NCI-H1092 (cell line): ENCODE measurements around the gene TWSG1.
"Not testable (repeated sequence)": the region's sequence is repeated elsewhere in the genome, so short reads cannot be mapped to it uniquely, and the experiment has no call there.

Experiments
- DNase-seq: peaks from one replicate; lab custom pipeline; 2025; lab: John Stamatoyannopoulos, UW

Gene TWSG1

DNA sequence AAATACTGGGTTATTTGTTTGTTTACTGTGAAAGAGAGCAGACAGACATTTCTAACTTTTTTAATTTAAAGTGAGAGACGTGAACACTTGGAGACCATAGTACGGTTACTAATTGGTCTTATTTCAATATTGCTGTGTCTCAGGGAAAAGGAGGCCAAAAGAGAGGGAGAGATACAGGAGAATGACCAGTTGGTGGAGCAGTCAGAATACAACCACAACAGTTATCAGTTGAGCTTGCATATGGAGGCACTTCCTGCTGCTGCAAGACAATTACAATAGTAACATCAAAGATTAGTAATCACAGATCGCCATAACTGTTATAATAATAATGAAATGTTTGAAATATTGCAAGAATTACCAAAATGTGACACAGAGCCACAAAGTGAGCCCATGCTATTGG is 58.2 kb downstream of the TWSG1 start:
- no peak for DNase-seq

DNA sequence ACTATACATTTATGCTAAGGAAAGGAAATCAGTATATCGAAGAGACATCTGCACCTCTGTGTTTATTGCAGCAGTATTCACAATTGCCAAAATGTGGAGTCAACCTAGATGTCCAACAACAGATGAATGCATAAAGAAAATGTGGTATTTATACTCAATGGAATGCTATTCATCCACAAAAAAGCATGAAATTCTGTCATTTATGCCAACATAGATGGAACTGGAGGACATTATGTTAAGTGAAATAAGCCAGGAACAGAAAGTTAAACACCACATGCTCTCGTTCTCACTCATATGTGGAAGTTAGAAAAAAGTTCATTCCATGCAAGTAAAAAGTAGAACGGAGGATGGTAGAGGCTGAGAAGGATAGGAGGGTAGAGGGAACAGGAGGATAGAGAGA is 59.5 kb downstream of the TWSG1 start:
- DNase-seq: no peak

- DNase-seq: no peak
Observed at GRCh38 chr18:9400197-9400596, 65.6 kb downstream of the TWSG1 start.

DNA sequence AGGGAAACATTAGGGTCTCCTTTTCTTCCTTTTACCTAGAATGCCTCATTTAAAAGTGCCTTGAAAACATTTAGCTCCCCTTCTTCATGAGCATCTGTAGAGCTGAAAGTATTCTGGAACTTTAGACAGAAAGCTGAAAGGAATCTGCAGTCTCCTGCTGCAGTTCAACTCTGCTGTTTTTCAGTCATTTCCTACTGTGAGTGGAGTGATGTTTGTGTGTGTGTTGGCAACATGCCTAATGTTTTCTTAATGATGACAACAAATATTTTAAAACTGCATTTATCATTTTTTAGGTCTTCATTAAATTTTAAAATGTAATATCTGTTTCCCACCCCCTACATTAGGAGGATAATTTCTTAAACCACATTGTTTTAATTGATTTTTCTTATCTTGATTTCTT is 66.6 kb downstream of the TWSG1 start:
- no peak for DNase-seq

GRCh38 chr18:9402358-9403007 is 67.9 kb downstream of the TWSG1 start:
- not testable (repeated sequence) for DNase-seq

GRCh38 chr18:9403795-9404564 is 69.4 kb downstream of the TWSG1 start:
- no peak for DNase-seq

- DNase-seq: no peak
Observed at GRCh38 chr18:9404565-9405060, 70.0 kb downstream of the TWSG1 start.

- DNase-seq: no peak
Observed at GRCh38 chr18:9405130-9405529, 70.6 kb downstream of the TWSG1 start.

DNA sequence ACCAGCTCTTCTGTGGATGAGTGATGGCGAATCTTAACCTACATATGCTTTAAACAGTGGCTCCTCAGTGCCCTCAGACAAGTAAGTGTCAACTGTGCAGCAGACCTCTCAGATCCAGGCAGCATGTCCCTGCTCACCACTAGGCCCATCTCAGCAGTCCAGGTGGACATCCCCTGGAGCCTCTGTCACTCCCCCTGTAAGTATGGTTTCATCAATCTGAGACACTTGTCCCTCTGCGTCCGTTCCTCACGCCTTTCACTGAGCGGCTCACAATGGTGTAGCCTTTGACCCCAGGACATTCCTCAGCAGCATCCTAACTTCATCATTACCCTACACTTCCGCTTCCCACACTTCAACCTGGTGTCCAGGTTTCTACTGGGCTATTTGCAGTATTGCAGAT is 71.4 kb downstream of the TWSG1 start:
- DNase-seq: no peak

- no peak for DNase-seq
Observed at GRCh38 chr18:9410515-9410914, 75.9 kb downstream of the TWSG1 start.

GRCh38 chr18:9413576-9413975 is 79.0 kb downstream of the TWSG1 start:
- no peak for DNase-seq

- no peak for DNase-seq
Observed at GRCh38 chr18:9416563-9417072, 82.0 kb downstream of the TWSG1 start.

- no peak for DNase-seq
Observed at GRCh38 chr18:9417073-9417851, 82.7 kb downstream of the TWSG1 start.

DNA sequence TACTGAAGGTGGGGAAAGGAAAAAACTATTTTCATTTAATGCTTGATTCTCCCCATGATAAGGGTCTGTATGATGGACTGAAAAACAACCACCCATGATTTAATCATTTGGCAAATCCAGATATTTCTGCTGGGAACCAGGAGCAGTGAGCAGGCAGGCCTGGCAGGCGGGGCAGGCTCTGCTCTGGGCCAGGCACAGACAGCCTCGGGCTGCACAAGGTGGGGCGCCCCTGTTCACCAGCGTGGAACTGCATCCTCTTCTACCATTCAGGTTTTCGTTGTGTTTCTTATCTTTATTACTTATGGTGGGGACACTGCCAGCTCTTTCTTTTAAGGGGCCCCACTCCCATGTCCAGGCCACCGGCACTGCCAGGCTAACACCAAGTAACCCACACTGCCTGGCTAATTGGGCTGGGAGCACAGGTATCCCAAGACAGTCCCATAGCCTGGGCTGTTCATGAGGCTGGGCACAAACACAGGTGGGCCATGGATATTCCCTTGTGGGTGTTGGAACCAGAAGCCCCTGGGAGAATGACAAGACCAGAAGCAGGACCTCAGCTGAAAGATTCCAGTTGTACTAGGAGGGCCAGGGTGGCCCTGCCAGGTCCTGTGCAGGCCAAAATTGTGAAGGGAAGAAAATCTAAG is 83.6 kb downstream of the TWSG1 start:
- no peak for DNase-seq

DNA sequence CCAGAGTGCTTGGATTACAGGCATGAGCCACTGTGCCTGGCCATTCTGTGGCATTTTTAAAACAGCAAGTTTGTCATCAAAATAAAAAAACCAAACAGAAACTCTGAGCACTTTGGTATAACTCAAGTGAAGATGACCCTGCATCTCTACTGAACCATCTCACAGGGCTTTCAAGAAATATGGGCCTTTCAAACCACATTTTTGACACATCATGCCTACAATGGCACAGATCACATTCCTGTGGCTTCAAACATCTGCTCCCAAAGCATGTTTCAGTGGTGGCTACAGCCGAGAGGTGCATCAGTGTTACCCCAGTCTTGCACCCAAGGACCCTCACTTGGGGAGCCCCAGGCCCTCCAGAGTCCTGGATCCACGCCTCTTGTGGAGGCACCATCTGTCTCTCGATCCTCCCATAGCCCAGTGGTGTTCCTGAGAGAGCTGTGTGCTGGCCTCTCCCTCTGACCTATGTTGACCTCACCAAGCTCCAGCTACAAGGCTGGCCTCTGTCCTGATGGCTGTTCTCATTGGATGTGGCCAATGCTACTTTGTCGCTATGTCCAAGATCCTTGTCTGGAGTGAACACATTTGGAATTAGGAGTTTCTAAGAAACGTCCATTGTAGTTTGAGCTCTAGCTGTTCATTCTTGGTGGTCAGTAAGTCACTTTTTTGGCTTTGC is 85.5 kb downstream of the TWSG1 start:
- no peak for DNase-seq

DNA sequence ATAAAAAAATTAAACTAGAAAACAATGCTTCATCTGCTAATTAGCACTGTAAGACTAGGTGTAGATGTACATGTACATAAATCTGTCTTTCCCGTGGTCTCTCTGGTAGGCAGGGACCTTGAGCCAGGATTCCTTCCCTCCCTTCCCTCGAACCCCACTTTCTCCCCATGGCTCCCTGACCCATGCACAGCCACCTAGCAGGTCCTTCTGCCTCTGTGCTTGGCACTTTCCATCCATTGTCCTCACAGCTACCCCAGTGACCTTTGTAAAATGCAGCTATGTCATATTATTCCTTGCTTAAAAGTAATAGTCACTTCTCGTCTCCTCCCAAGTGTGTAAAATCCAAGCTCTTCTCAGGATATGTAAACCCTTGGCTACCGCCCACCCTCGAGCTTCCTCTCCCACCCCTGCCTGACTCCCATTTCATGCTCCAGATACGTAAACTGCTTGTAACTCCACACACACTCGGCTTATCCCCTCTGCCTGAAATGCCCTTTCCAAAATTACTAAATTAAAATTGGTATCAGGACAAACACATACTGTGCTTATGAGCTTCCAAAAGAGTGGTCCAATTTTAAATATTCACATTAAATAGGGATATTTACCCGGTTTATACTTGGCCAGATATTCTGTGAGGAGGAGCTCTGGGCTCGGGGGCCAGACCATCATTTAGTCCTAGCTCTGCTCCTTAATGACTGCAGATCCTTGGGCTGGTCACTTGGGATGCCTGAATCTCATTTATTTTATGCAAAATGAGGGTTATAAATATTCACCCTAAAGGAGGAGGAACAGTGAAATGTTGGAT is 86.7 kb downstream of the TWSG1 start:
- DNase-seq: no peak

GRCh38 chr18:9421901-9422327 is 87.3 kb downstream of the TWSG1 start:
- DNase-seq: no peak

- DNase-seq: no peak
Observed at GRCh38 chr18:9422816-9423519, 88.4 kb downstream of the TWSG1 start.

DNA sequence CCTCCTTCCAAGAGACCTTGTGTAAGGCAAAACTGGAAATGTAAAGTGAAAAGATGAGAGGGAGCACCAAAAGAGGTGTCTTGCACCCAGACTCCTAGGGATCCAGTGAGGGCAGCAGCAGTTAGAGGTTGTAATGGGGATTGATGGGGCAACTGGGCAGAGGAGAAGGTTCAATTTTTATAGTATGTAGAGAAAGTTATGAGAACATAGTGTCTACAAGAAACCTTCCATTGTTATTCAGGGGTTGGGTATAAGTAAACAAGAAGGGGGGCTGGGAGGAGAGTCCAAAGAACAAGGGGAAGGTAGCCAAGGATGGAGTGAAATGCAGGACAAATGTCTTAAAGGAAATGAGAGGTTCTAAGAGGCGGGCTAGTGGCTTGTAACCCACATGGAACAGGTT is 89.1 kb downstream of the TWSG1 start:
- not testable (repeated sequence) for DNase-seq

GRCh38 chr18:9424235-9424634 is 89.7 kb downstream of the TWSG1 start:
- DNase-seq: not testable (repeated sequence)
